ENCODE results near the gene EXOSC10.

Gene EXOSC10

GRCh38 chr1:11142618-11143391, 43.1 kb upstream of the EXOSC10 start:
- TF ChIP-seq CTCF (conservative IDR thresholded peaks at IDR 0.05; ENCODE audit: low read length): no peak
- H3K4me3 ChIP-seq (ENCODE audit: low read length): no peak overlapping the region
- DNase-seq (ENCODE audit: low read depth): no peak

GRCh38 chr1:11138952-11139351, 39.3 kb upstream of the EXOSC10 start:
- no peak overlapping the region for H3K4me3 ChIP-seq (ENCODE audit: low read length)
- peak; percentile 52 for DNase-seq (ENCODE audit: low read depth)
- TF ChIP-seq CTCF (conservative IDR thresholded peaks at IDR 0.05; ENCODE audit: low read length): no peak

GRCh38 chr1:11138029-11138428, 38.4 kb upstream of the EXOSC10 start:
- no peak for DNase-seq (ENCODE audit: low read depth)
- H3K4me3 ChIP-seq (ENCODE audit: low read length): no peak overlapping the region
- TF ChIP-seq CTCF (conservative IDR thresholded peaks at IDR 0.05; ENCODE audit: low read length): no peak

GRCh38 chr1:11134898-11135266, 35.2 kb upstream of the EXOSC10 start:
- no peak for TF ChIP-seq CTCF (conservative IDR thresholded peaks at IDR 0.05; ENCODE audit: low read length)
- peak; percentile 12 for DNase-seq (ENCODE audit: low read depth)
- no peak overlapping the region for H3K4me3 ChIP-seq (ENCODE audit: low read length)

GRCh38 chr1:11134251-11134897, 34.7 kb upstream of the EXOSC10 start:
- peak; percentile 28 for DNase-seq (ENCODE audit: low read depth)
- no peak overlapping the region for H3K4me3 ChIP-seq (ENCODE audit: low read length)
- no peak for TF ChIP-seq CTCF (conservative IDR thresholded peaks at IDR 0.05; ENCODE audit: low read length)

GRCh38 chr1:11132563-11133293, 33.1 kb upstream of the EXOSC10 start:
- no peak overlapping the region for H3K4me3 ChIP-seq (ENCODE audit: low read length)
- TF ChIP-seq CTCF (conservative IDR thresholded peaks at IDR 0.05; ENCODE audit: low read length): no peak
- no peak for DNase-seq (ENCODE audit: low read depth)
